Keratinocyte (primary cell): Measurements from ENCODE around the gene ARHGAP28.

Experiments
- EZH2 ChIP-seq: IDR thresholded peaks from one replicate; pipeline ENCODE4 v1.6.1; 2012; ENCODE audit warnings: inconsistent platforms, mild to moderate bottlenecking, low read length, moderate library complexity
- TF ChIP-seq, protein P1 (sequence below), 3 experiments: IDR thresholded peaks in 1 of 3; conservative IDR thresholded peaks in 1 of 3; optimal IDR thresholded peaks in 1 of 3; 2 replicates in 2 of 3; 3 replicates in 1 of 3; pipeline versions ENCODE3 to v1.5.1; 2011; ENCODE audit warnings: low read length in 3 of 3, mild to moderate bottlenecking in 3 of 3, moderate library complexity in 2 of 3, control low read depth in 1 of 3, inconsistent platforms in 1 of 3; ENCODE audit not compliant: insufficient read depth in 2 of 3; ENCODE audit errors: extremely low read depth in 1 of 3

DNA sequence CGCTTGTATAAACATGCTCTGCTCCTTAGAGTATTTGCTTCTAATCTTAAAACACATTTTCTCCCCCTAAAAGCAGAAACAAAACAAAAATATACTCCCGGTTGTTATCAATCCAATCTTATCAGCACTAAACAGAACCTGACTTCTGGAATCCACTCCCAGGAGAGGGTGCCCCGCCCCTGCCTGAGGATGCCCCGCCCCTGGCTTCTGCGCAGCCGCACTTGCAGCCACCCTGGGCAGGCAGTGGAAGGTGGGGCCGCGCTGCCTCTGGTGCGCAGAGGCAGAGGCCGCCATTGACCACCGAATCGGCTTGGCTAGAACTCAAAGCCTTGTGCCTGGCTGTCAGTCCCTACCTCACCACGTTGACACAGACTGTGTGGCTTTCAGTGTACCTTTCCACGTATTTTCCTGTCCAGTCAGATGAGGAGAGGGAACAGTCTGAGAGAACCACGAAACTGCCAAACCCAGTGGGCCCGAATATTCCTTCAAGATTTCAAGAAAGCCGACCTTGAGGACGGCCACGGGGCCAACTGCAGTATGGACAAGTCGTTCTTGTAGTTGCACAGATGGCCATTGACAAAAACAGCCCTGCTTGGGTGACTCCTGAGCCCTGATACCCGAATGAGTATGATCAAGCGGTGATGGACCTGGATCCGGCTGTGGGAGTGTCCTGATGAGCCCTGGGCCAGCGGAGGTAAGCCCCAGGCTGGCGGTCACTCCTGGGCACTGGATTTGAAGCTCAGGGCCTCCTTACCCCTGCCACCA, 46.2 kb upstream of the ARHGAP28 start:
- TF ChIP-seq, protein P1, sequence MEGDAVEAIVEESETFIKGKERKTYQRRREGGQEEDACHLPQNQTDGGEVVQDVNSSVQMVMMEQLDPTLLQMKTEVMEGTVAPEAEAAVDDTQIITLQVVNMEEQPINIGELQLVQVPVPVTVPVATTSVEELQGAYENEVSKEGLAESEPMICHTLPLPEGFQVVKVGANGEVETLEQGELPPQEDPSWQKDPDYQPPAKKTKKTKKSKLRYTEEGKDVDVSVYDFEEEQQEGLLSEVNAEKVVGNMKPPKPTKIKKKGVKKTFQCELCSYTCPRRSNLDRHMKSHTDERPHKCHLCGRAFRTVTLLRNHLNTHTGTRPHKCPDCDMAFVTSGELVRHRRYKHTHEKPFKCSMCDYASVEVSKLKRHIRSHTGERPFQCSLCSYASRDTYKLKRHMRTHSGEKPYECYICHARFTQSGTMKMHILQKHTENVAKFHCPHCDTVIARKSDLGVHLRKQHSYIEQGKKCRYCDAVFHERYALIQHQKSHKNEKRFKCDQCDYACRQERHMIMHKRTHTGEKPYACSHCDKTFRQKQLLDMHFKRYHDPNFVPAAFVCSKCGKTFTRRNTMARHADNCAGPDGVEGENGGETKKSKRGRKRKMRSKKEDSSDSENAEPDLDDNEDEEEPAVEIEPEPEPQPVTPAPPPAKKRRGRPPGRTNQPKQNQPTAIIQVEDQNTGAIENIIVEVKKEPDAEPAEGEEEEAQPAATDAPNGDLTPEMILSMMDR (optimal IDR thresholded peaks at IDR 0.05 in 1 of 3, IDR thresholded peaks at IDR 0.05 in 1 of 3, conservative IDR thresholded peaks at IDR 0.05 in 1 of 3; ENCODE audit: extremely low read depth in 1 of 3, insufficient read depth in 2 of 3, low read length in 3 of 3), result no peak
- TF ChIP-seq EZH2, result no peak
